Measurements from ENCODE around the gene ZEB2.

ZEB2 gene

GRCh38 chr2:144447535-144447934 lies 72.4 kb downstream of the ZEB2 start:
- DNase-seq = no peak

- DNase-seq = no peak
Measured at GRCh38 chr2:144446136-144446535, 73.8 kb downstream of the ZEB2 start.

- no peak for DNase-seq
Measured at GRCh38 chr2:144445196-144445595, 74.7 kb downstream of the ZEB2 start.

GRCh38 chr2:144443837-144444817 lies 75.8 kb downstream of the ZEB2 start:
- DNase-seq = no peak

GRCh38 chr2:144441711-144442141 lies 78.2 kb downstream of the ZEB2 start:
- DNase-seq = no peak

GRCh38 chr2:144439993-144440392 lies 79.9 kb downstream of the ZEB2 start:
- no peak for DNase-seq

- DNase-seq = peak; percentile 63
Measured at GRCh38 chr2:144438801-144439631, 80.9 kb downstream of the ZEB2 start.

GRCh38 chr2:144437636-144438035 lies 82.3 kb downstream of the ZEB2 start:
- DNase-seq = no peak

GRCh38 chr2:144434425-144435222 lies 85.3 kb downstream of the ZEB2 start:
- DNase-seq = no peak

- no peak for DNase-seq
Measured at GRCh38 chr2:144432921-144433320, 87.0 kb downstream of the ZEB2 start.

GRCh38 chr2:144431998-144432397 lies 87.9 kb downstream of the ZEB2 start:
- DNase-seq = no peak

- DNase-seq = no peak
Measured at GRCh38 chr2:144431392-144431783, 88.5 kb downstream of the ZEB2 start.

GRCh38 chr2:144430722-144431391 lies 89.1 kb downstream of the ZEB2 start:
- no peak for DNase-seq

GRCh38 chr2:144429396-144430112 lies 90.4 kb downstream of the ZEB2 start:
- no peak for DNase-seq

GRCh38 chr2:144426981-144427479 lies 92.9 kb downstream of the ZEB2 start:
- no peak for DNase-seq

GRCh38 chr2:144426355-144426754 lies 93.6 kb downstream of the ZEB2 start:
- DNase-seq = no peak

GRCh38 chr2:144424559-144425240 lies 95.2 kb downstream of the ZEB2 start:
- DNase-seq = no peak

GRCh38 chr2:144421606-144422510 lies 98.1 kb downstream of the ZEB2 start:
- DNase-seq = no peak

GRCh38 chr2:144419218-144419617 lies 100.7 kb downstream of the ZEB2 start:
- no peak for DNase-seq

GRCh38 chr2:144415386-144415785 lies 104.5 kb downstream of the ZEB2 start:
- no peak for DNase-seq

Measured in NCI-H2081 treated with DMSO at 0.1 percent for 48 hours (cell line).